ENCODE data around the gene CREB5. TPM values are rescaled to one million over a fixed set of nuclear protein-coding genes. Genes with fewer than 3 reads are reported as not detected.
A peak's percentile ranks its signal among the peaks of the same experiment; 100 is the strongest.

Gene CREB5
- total and polyA plus RNA-seq, 2 experiments from 2014 or later, result 2.4 to 4.4 TPM

- Mint-ChIP-seq H3K4me1 (peaks cover 3% of the 10 kb centered on the region; the same call in 2 of the 3 replicates), H3K27me3 (ENCODE audit: insufficient read depth, low read depth, poor library complexity) (peaks cover 3% of the 10 kb centered on the region), H3K27ac (no peak overlapping the region), H3K4me3 (no peak overlapping the region; the same call in 2 of the 3 replicates), H3K9me3 (no peaks in the 10 kb centered on the region), H3K36me3 (ENCODE audit: low read depth) (no peaks in the 10 kb centered on the region)
- Histone ChIP-seq H3K4me3 (no peak overlapping the region), H3F3A (replicated peaks; ENCODE audit: low read depth) (no peaks in the 10 kb centered on the region), H2AFZ (peak overlapping the region; percentile 56; the same call in 1 of the 2 replicates), H3K27ac (ENCODE audit: low read depth) (no peak overlapping the region), H3K27me3 (ENCODE audit: insufficient read depth) (no peaks in the 10 kb centered on the region), H4K20me1 (replicated peaks; ENCODE audit: insufficient read depth) (no peaks in the 10 kb centered on the region), H3K79me2 (replicated peaks; ENCODE audit: insufficient read depth) (no peaks in the 10 kb centered on the region), H3K4me1 (ENCODE audit: insufficient read depth) (peaks cover 28% of the 10 kb centered on the region), H3K4me2 (peak overlapping the region; percentile 75; the same call in 1 of the 2 replicates), H3K9me2 (ENCODE audit: insufficient read depth) (peaks cover 7% of the 10 kb centered on the region; the same call in 1 of the 2 replicates), H3K36me3 (ENCODE audit: insufficient read depth) (no peaks in the 10 kb centered on the region)
- DNase-seq (ENCODE audit: low spot score) (no peak), ATAC-seq (no peak)
- no peak for TF ChIP-seq CTCF (conservative IDR thresholded peaks at IDR 0.05; ENCODE audit: low read depth in 2 of 2)
- no peak for TF ChIP-seq POLR2AphosphoS5 (IDR thresholded peaks at IDR 0.05; ENCODE audit: low read depth)
- no peak for TF ChIP-seq NANOG (IDR thresholded peaks at IDR 0.05; ENCODE audit: borderline replicate concordance)
- no peak for TF ChIP-seq ZNF331 (CRISPR knock-in tag; IDR thresholded peaks at IDR 0.05; ENCODE audit: low read depth)
- no peak for TF ChIP-seq ETS1 (IDR thresholded peaks at IDR 0.05)
- TF ChIP-seq JUNB (IDR thresholded peaks at IDR 0.05; ENCODE audit: unreplicated experiment), result no peak
- TF ChIP-seq ZNF462 (CRISPR knock-in tag; IDR thresholded peaks at IDR 0.05), result no peak
- no peak for TF ChIP-seq REST (IDR thresholded peaks at IDR 0.05; ENCODE audit: unreplicated experiment)
- TF ChIP-seq EZH2 (IDR thresholded peaks at IDR 0.05; ENCODE audit: low read depth, unreplicated experiment), result no peak
- no peak for TF ChIP-seq EZH2phosphoT487 (IDR thresholded peaks at IDR 0.05; ENCODE audit: unreplicated experiment)
- no peak for TF ChIP-seq CREB1 (CRISPR knock-in tag; IDR thresholded peaks at IDR 0.05; ENCODE audit: low read depth)
- no peak for TF ChIP-seq STAT1 (IDR thresholded peaks at IDR 0.05; ENCODE audit: unreplicated experiment)
These were observed 272.4 kb downstream of the CREB5 start for GRCh38 chr7:28684650-28685241.
